Urinary bladder (tissue), 4 donors: ENCODE data around the gene SLC1A6. TPM values are rescaled to one million over a fixed set of nuclear protein-coding genes. Genes with fewer than 3 reads are reported as not detected.

ENCODE experiments used
- DNase-seq: peaks from one replicate; pipeline ENCODE4 v3.0.0-alpha.2; 2015; ENCODE audit errors: extremely low spot score
- H3K27ac ChIP-seq: one replicate; pipeline ENCODE4 v1.5.1; 2013; ENCODE audit warnings: low read depth, mild to moderate bottlenecking, moderate library complexity
- H3K36me3 ChIP-seq: one replicate; pipeline ENCODE4 v1.6.1; 2013; ENCODE audit warnings: mild to moderate bottlenecking, moderate library complexity; ENCODE audit not compliant: insufficient read depth
- H3K4me1 ChIP-seq: one replicate; pipeline ENCODE4 v1.6.1; 2013; ENCODE audit warnings: mild to moderate bottlenecking, moderate library complexity; ENCODE audit not compliant: insufficient read depth
- H3K4me3 ChIP-seq: one replicate; pipeline ENCODE4 v1.5.1; 2013; ENCODE audit warnings: low read depth, low read length
- WGBS: extraction: QIAGEN DNeasy Blood & Tissue Kit; methylation state at CpG from one replicate; pipeline ENCODE4 v1.1.7; 2013; 5-methylcytosine and 5-hydroxymethylcytosine counted together
- polyA plus RNA-seq: library from polyadenylated mRNA; stranded (reverse); fragments of 200-250 nt; gene quantifications from one replicate; pipeline ENCODE4 v1.2.3, GENCODE V29; 2013
- total RNA-seq: library from RNA; depleted of rRNA; stranded (reverse); fragments of >200 nt; gene quantifications from one replicate; pipeline ENCODE4 v1.2.3, GENCODE V29; 2014
- donor health status: healthy with polysubstance abuse.
- donor health status: healthy.

SLC1A6 gene
- total and polyA plus RNA-seq, 2 donors = not detected

DNA sequence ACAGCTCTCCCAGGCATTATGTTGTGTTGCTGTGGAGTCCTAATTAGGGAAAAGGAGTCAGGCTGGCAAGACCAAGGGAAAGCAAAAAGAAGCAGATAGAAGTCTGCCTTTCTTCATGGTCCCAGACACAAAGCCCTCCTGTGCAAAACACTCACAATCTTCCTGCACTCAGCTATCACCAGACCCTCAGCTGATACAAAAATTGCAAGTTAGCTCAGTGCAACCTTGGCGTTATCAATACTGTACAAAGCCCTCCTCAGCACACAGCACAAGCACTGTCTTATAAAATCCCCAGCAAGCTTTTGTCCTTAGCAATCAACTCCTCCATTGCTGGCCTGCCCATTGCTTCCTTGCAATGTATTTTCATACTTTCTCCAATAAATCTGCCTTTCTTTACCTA lies 35.2 kb downstream of the SLC1A6 start:
- WGBS = 84% methylated on average over 1 of the region's 1 CpG
- Histone ChIP-seq H3K36me3 (no peaks in the 10 kb centered on the region), H3K4me3 (no peak overlapping the region), H3K27ac (peak overlapping the region; percentile 50), H3K4me1 (no peaks in the 10 kb centered on the region)
- no peak for DNase-seq

DNA sequence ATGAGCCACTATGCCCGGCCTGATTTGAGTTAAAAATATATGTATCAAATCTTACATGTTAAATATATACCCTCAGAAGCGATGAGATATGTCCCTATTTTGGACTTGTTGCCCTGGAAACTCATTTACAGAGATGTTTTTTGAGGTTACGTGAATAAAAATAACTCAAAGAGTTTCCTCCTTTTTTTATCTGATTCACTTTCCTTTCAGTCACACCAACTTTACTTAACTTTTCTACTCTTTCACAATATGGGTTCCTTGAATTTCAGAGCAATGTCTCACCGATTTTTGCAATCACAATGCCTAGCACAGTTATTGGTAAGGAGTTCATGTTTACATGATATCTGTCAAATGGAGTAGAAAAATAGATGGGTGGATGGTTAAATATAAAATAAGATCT lies 36.1 kb downstream of the SLC1A6 start:
- Histone ChIP-seq H3K4me1 (no peaks in the 10 kb centered on the region), H3K4me3 (no peak overlapping the region), H3K36me3 (no peaks in the 10 kb centered on the region), H3K27ac (no peak overlapping the region)
- 55% methylated on average over 4 of the region's 4 CpGs for WGBS
- DNase-seq = no peak

GRCh38 chr19:14941189-14941588 lies 38.5 kb downstream of the SLC1A6 start, which contains the start of gene OR7C2:
TSS of gene OR7C2 (plus strand) at chr19:14941489. CDS start at chr19:14941489, 0 bp downstream.
- Histone ChIP-seq H3K36me3 (no peaks in the 10 kb centered on the region), H3K4me1 (no peaks in the 10 kb centered on the region), H3K27ac (no peak within 1 kb of the TSS), H3K4me3 (no peak within 1 kb of the TSS)
- 81% methylated on average over 6 of the region's 6 CpGs for whole genome bisulfite sequencing
- no peak for DNase-seq

DNA sequence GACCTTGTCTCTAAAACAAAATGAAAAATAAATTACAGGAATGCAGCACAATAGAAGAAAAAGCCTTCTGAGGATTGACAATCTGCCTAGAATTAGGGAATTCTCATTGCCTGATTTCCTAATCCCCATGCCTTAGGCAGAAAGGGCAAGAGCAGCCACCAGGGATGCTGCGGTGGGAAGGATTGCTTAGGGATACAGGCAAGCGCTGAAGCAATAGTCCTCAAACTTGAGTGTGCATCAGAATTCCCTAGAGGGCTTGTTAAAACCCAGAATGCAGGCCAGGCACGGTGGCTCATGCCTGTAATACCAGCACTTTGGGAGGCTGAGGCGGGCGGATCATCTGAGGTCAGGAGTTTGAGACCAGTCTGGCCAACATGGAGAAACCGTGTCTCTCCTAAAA lies 39.4 kb downstream of the SLC1A6 start:
- Histone ChIP-seq H3K4me1 (no peaks in the 10 kb centered on the region), H3K4me3 (no peak overlapping the region), H3K27ac (no peak overlapping the region), H3K36me3 (no peaks in the 10 kb centered on the region)
- 85% methylated on average over 6 of the region's 6 CpGs for WGBS
- DNase-seq = no peak

DNA sequence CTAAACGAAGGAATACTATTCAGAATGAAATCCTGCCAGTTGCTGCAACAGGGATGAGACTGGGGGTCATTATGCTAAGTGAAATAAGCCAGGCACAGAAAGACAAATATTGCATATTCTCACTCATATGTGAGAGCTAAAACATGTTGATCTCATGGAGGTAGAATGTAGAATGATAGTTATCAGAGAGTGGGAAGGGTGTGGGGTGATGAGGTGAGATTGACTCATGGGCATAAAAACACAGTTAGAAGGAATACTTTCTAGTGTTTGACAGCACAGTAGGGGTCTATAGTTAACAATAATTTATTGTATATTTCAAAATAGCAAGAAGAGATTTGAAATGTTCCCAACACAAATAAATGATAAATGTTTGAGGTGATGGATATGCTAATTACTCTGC lies 46.2 kb downstream of the SLC1A6 start:
- H3K4me1 ChIP-seq = no peaks in the 10 kb centered on the region
- H3K27ac ChIP-seq = no peak overlapping the region
- H3K4me3 ChIP-seq = no peak overlapping the region
- DNase-seq = no peak
- WGBS = 57% methylated on average over 1 of the region's 1 CpG
- no peaks in the 10 kb centered on the region for H3K36me3 ChIP-seq

DNA sequence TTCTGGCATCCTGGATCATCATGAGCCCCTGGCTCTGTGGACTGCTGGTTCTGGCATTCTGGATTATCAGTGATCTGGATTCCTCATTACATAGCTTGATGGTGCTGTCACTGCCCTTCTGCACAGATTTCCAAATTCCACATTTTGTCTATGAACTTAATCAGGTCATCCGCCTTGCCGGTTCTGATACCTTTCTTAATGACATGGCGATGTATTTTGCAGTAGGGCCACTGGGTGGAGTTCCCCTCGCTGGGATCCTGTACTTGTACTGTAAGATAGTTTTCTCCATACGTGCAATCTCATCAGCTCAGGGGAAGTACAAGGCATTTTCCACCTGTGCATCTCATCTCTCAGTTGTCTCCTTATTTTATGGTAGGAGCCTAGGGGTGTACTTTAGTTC lies 62.8 kb downstream of the SLC1A6 start:
- WGBS = 36% methylated on average over 5 of the region's 5 CpGs
- no peak overlapping the region for H3K27ac ChIP-seq
- DNase-seq = no peak
- H3K4me1 ChIP-seq = no peaks in the 10 kb centered on the region
- no peak overlapping the region for H3K4me3 ChIP-seq
- H3K36me3 ChIP-seq = no peaks in the 10 kb centered on the region

GRCh38 chr19:14915116-14915515 lies 64.5 kb downstream of the SLC1A6 start:
- H3K4me3 ChIP-seq = no peak overlapping the region
- H3K36me3 ChIP-seq = no peaks in the 10 kb centered on the region
- no peaks in the 10 kb centered on the region for H3K4me1 ChIP-seq
- no peak overlapping the region for H3K27ac ChIP-seq
- 78% methylated on average over 6 of the region's 6 CpGs for WGBS
- no peak for DNase-seq

DNA sequence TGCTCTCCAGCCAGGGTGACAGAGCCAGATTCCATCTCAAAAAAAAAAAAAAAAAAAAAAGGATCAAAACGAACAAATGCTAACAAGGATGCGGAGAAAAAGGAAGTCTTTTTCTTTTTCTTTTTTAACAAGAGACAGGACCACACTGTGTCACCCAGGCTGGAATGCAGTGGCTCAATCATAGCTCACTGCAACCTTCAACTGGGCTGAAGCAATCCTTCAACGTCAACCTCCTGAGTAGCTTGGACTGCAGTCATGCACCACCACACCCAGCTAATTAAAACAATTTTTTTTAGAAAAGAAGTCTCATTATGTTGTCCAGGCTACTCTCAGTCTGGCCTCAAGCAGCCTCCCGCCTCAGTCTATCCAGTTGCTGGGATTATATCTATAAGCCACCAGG lies 73.0 kb downstream of the SLC1A6 start:
- Histone ChIP-seq H3K4me3 (no peak overlapping the region), H3K4me1 (no peaks in the 10 kb centered on the region), H3K27ac (no peak overlapping the region), H3K36me3 (no peaks in the 10 kb centered on the region)
- no peak for DNase-seq
- 76% methylated on average over 4 of the region's 4 CpGs for WGBS

DNA sequence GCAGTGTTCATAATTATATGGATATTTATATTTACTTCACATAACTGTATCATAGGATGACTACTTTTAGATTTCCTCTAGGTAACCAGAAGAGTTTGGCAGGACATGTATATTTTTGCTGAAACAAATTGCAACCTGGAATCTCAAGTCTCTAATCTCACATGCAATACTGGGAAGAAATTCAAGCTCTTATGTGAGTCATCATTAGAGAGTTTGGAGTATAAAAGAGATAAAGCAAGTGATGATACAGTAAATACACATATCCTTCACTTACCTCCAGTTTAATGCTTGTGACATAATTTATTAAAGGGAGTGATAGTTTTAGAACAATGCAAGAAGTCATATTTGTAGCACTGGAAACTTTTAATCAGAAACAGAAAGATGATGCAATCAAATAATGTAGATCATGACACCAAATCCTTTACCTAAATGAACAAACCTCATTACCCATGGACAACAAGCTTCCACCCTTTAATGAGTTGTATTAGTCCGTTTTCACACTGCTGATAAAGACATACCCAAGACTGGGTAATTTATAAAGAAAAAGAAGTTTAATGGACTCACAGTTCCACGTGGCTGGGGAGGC lies 77.9 kb downstream of the SLC1A6 start:
- 38% methylated on average over 2 of the region's 2 CpGs for WGBS
- no peak for DNase-seq

More for the DNA sequence above, 77.9 kb downstream of the SLC1A6 start:
- H3K36me3 ChIP-seq = no peaks in the 10 kb centered on the region
- H3K4me3 ChIP-seq = no peak overlapping the region
- H3K27ac ChIP-seq = no peak overlapping the region
- H3K4me1 ChIP-seq = no peaks in the 10 kb centered on the region

Other genes starting within 250 kb of the SLC1A6 start
- gene ADGRE2, start 201.3 kb downstream of the SLC1A6 start, total RNA-seq = 0.90 TPM
- 2.2 TPM for gene ADGRE2, start 201.3 kb downstream of the SLC1A6 start, polyA plus RNA-seq
- gene OR7A5, start 144.7 kb downstream of the SLC1A6 start, total RNA-seq = not detected
- not detected for gene OR7A5, start 144.7 kb downstream of the SLC1A6 start, polyA plus RNA-seq
- not detected for gene OR7C1, start 144.7 kb downstream of the SLC1A6 start, total RNA-seq
- gene OR7C1, start 144.7 kb downstream of the SLC1A6 start, polyA plus RNA-seq = 0.01 TPM
- gene OR7A10, start 130.9 kb downstream of the SLC1A6 start, total RNA-seq = not detected
- gene OR7A10, start 130.9 kb downstream of the SLC1A6 start, polyA plus RNA-seq = not detected
- not detected for gene OR7A17, start 93.7 kb downstream of the SLC1A6 start, total RNA-seq
- not detected for gene OR7A17, start 93.7 kb downstream of the SLC1A6 start, polyA plus RNA-seq
- not detected for gene OR7C2, start 38.4 kb downstream of the SLC1A6 start, total RNA-seq
- gene OR7C2, start 38.4 kb downstream of the SLC1A6 start, polyA plus RNA-seq = not detected
- gene CASP14, start 69.6 kb upstream of the SLC1A6 start, total RNA-seq = not detected
- not detected for gene CASP14, start 69.6 kb upstream of the SLC1A6 start, polyA plus RNA-seq
- not detected for gene OR1I1, start 102.3 kb upstream of the SLC1A6 start, total RNA-seq
- not detected for gene OR1I1, start 102.3 kb upstream of the SLC1A6 start, polyA plus RNA-seq
- gene SYDE1, start 127.5 kb upstream of the SLC1A6 start, total RNA-seq = 12.8 TPM
- 35.6 TPM for gene SYDE1, start 127.5 kb upstream of the SLC1A6 start, polyA plus RNA-seq
- gene NOTCH3, start 221.1 kb upstream of the SLC1A6 start, total RNA-seq = 53.6 TPM
- gene NOTCH3, start 221.1 kb upstream of the SLC1A6 start, polyA plus RNA-seq = 35.9 TPM